ENCODE measurements around the gene TRDN.

Gene TRDN

DNA sequence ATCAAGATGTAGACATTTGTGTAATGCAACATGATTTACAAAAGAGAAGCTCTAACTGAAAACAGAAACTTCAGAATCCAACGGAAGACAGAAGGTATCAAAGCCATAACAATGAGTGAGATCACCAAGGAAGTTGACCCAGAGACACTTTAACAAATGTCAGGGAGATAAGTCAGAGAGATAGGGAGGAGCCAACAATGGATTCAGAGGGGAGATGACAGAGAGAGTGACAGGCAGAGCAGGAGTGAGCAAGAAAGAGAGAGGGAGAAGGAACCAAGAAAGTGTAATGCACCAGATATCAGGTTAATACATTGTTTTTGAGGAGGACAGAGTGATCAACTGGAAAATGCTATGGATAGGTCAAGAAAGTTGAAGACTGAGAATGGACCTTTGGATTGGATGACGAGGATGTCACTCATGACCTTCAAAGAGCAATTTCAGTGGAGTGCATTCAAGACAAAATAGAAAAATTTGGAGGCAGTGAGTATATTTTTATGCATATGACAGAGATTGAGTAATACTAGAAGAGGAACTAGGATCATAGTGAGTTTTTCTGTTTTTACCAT is 86.6 kb downstream of the TRDN start:
- Histone ChIP-seq H3K4me3 (ENCODE audit: low read depth, low read length, poor library complexity, severe bottlenecking) (no peak overlapping the region), H4K20me1 (ENCODE audit: insufficient read depth, low read length) (no peaks in the 10 kb centered on the region), H3K27me3 (ENCODE audit: insufficient read depth, low read length) (no peaks in the 10 kb centered on the region), H3K79me2 (ENCODE audit: insufficient read depth, low read length) (no peaks in the 10 kb centered on the region), H2AFZ (ENCODE audit: low read length) (no peak overlapping the region), H3K36me3 (ENCODE audit: insufficient read depth, low read length) (no peaks in the 10 kb centered on the region), H3F3A (ENCODE audit: insufficient read depth, low read length) (no peaks in the 10 kb centered on the region), H3K4me2 (ENCODE audit: low read length) (no peak overlapping the region), H3K27ac (ENCODE audit: low read depth, low read length, poor library complexity, severe bottlenecking) (no peak overlapping the region), H3K9me3 (ENCODE audit: low read length) (no peaks in the 10 kb centered on the region), H3K9ac (ENCODE audit: low read length) (no peak overlapping the region), H3K9me2 (ENCODE audit: low read depth, low read length) (no peaks in the 10 kb centered on the region), H3K4me1 (ENCODE audit: insufficient read depth, low read length, severe bottlenecking) (no peaks in the 10 kb centered on the region)
- TF ChIP-seq, protein P1, sequence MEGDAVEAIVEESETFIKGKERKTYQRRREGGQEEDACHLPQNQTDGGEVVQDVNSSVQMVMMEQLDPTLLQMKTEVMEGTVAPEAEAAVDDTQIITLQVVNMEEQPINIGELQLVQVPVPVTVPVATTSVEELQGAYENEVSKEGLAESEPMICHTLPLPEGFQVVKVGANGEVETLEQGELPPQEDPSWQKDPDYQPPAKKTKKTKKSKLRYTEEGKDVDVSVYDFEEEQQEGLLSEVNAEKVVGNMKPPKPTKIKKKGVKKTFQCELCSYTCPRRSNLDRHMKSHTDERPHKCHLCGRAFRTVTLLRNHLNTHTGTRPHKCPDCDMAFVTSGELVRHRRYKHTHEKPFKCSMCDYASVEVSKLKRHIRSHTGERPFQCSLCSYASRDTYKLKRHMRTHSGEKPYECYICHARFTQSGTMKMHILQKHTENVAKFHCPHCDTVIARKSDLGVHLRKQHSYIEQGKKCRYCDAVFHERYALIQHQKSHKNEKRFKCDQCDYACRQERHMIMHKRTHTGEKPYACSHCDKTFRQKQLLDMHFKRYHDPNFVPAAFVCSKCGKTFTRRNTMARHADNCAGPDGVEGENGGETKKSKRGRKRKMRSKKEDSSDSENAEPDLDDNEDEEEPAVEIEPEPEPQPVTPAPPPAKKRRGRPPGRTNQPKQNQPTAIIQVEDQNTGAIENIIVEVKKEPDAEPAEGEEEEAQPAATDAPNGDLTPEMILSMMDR (IDR thresholded peaks at IDR 0.05; ENCODE audit: low read length), result no peak
- TF ChIP-seq EZH2 (IDR thresholded peaks at IDR 0.05; ENCODE audit: borderline replicate concordance, low read length), result no peak

DNA sequence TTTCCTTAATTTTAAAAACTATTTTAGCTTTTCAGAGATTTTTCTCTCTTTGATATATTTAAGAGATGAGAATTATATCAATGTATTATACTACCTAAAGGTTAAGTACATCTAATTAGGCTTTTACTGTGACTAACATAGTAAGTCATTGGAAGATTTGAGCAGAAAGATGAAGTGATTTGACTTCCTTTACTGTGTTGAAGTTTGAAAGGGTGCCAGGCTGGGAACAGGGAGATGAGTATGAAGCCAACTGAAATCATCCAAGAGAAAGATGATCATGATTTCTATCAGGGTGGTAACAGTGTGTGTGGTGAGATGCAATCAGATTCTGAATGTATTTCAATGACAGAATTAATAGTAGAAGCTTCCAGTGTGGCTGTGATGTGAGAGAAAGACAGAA is 87.3 kb downstream of the TRDN start:
- TF ChIP-seq, protein P1 (IDR thresholded peaks at IDR 0.05; ENCODE audit: low read length), result no peak
- TF ChIP-seq EZH2 (IDR thresholded peaks at IDR 0.05; ENCODE audit: borderline replicate concordance, low read length), result no peak
- H2AFZ ChIP-seq (ENCODE audit: low read length), result no peak overlapping the region
- H3K9me3 ChIP-seq (ENCODE audit: low read length), result no peaks in the 10 kb centered on the region
- H4K20me1 ChIP-seq (ENCODE audit: insufficient read depth, low read length), result no peaks in the 10 kb centered on the region
- no peak overlapping the region for H3K9ac ChIP-seq (ENCODE audit: low read length)
- H3K27me3 ChIP-seq (ENCODE audit: insufficient read depth, low read length), result no peaks in the 10 kb centered on the region
- H3K27ac ChIP-seq (ENCODE audit: low read depth, low read length, poor library complexity, severe bottlenecking), result no peak overlapping the region
- no peaks in the 10 kb centered on the region for H3K4me1 ChIP-seq (ENCODE audit: insufficient read depth, low read length, severe bottlenecking)
- no peak overlapping the region for H3K4me3 ChIP-seq (ENCODE audit: low read depth, low read length, poor library complexity, severe bottlenecking)
- H3K36me3 ChIP-seq (ENCODE audit: insufficient read depth, low read length), result no peaks in the 10 kb centered on the region
- H3F3A ChIP-seq (ENCODE audit: insufficient read depth, low read length), result no peaks in the 10 kb centered on the region
- no peak overlapping the region for H3K4me2 ChIP-seq (ENCODE audit: low read length)
- H3K79me2 ChIP-seq (ENCODE audit: insufficient read depth, low read length), result no peaks in the 10 kb centered on the region
- no peaks in the 10 kb centered on the region for H3K9me2 ChIP-seq (ENCODE audit: low read depth, low read length)

DNA sequence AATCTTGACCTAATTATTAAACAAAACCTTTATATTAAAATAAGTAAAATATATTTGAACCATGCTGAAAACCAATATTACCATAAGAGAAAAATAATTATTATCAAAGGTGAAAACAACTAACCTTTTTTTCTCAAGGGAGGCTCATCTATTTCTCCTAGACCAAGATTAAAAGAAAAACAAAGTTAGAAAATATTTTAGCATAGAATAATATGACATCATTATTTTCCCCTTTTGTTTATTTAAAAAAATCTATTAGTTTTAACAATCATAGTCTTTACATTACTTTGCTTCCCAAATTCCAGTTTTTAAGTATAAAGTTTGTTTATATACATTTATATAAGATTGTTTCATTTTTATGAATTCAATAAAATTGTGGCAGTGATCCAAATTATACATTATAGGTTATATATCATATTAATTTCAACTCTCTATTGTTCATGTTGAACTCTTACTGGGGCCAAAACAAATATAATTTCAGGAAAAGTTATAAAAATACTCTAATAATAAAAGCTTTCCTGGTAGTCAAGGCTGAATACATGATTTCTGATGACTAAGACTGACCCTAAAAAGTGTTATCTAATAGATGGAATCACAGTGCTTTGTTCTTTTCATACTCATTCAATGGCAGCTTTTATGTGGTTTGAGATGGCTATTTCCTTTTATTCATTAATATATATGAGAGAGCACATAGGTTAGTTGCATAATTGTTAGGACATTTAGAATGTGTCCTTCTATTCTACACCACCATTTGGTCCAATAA is 89.4 kb downstream of the TRDN start:
- Histone ChIP-seq H3K36me3 (ENCODE audit: insufficient read depth, low read length) (no peaks in the 10 kb centered on the region), H2AFZ (ENCODE audit: low read length) (no peak overlapping the region), H3K9me3 (ENCODE audit: low read length) (no peaks in the 10 kb centered on the region), H3K4me1 (ENCODE audit: insufficient read depth, low read length, severe bottlenecking) (no peaks in the 10 kb centered on the region), H3K4me2 (ENCODE audit: low read length) (no peak overlapping the region), H3K27ac (ENCODE audit: low read depth, low read length, poor library complexity, severe bottlenecking) (no peak overlapping the region), H3K9me2 (ENCODE audit: low read depth, low read length) (no peaks in the 10 kb centered on the region), H3K79me2 (ENCODE audit: insufficient read depth, low read length) (no peaks in the 10 kb centered on the region), H3F3A (ENCODE audit: insufficient read depth, low read length) (no peaks in the 10 kb centered on the region), H3K27me3 (ENCODE audit: insufficient read depth, low read length) (no peaks in the 10 kb centered on the region), H4K20me1 (ENCODE audit: insufficient read depth, low read length) (no peaks in the 10 kb centered on the region), H3K4me3 (ENCODE audit: low read depth, low read length, poor library complexity, severe bottlenecking) (no peak overlapping the region), H3K9ac (ENCODE audit: low read length) (no peak overlapping the region)
- TF ChIP-seq EZH2 (IDR thresholded peaks at IDR 0.05; ENCODE audit: borderline replicate concordance, low read length), result no peak
- TF ChIP-seq, protein P1 (IDR thresholded peaks at IDR 0.05; ENCODE audit: low read length), result no peak
